GM21390 (cell line): ENCODE measurements around the gene MICAL1.

Source experiments
- ATAC-seq: cut with Tn5 transposase; IDR thresholded peaks from one replicate; pipeline ENCODE4 v1.9.1; 2021; ENCODE audit not compliant: unreplicated experiment

MICAL1 gene

GRCh38 chr6:109436041-109436440, 19.5 kb downstream of the MICAL1 start:
- no peak for ATAC-seq

GRCh38 chr6:109434456-109434855, 21.1 kb downstream of the MICAL1 start:
- ATAC-seq = no peak

GRCh38 chr6:109429496-109429895, 26.1 kb downstream of the MICAL1 start:
- no peak for ATAC-seq

GRCh38 chr6:109428889-109429477, 26.6 kb downstream of the MICAL1 start:
- no peak for ATAC-seq

- no peak for ATAC-seq
Measured at GRCh38 chr6:109424946-109425345, 30.6 kb downstream of the MICAL1 start.

- ATAC-seq = no peak
Measured at GRCh38 chr6:109421184-109421583, 34.4 kb downstream of the MICAL1 start.

GRCh38 chr6:109420751-109421150, 34.8 kb downstream of the MICAL1 start:
- ATAC-seq = no peak

- ATAC-seq = no peak
Measured at GRCh38 chr6:109417646-109418045, 37.9 kb downstream of the MICAL1 start.

- no peak for ATAC-seq
Measured at GRCh38 chr6:109411034-109411433, 44.5 kb downstream of the MICAL1 start.

- ATAC-seq = no peak
Measured at GRCh38 chr6:109406196-109406595, 49.4 kb downstream of the MICAL1 start.

- ATAC-seq = no peak
Measured at GRCh38 chr6:109397020-109397419, 58.6 kb downstream of the MICAL1 start.

GRCh38 chr6:109396046-109396718, 59.4 kb downstream of the MICAL1 start:
- ATAC-seq = no peak
